Thoracic aorta (tissue), 2 donors: ENCODE results near the gene AHCTF1. TPM values are rescaled to one million over a fixed set of nuclear protein-coding genes. Genes with fewer than 3 reads are reported as not detected.
"Not testable (repeated sequence)": the region's sequence is repeated elsewhere in the genome, so short reads cannot be mapped to it uniquely, and the experiment has no call there.

ENCODE experiments used
- ATAC-seq: fragments of 150-250 bp; one replicate; pipeline ENCODE4 v1.8.0; 2017; ENCODE audit warnings: low read depth; ENCODE audit not compliant: insufficient number of reproducible peaks, low FRiP score
- DNase-seq: peaks from one replicate; pipeline ENCODE4 v3.0.0-alpha.2; 2020; ENCODE audit warnings: low spot score
- H3K27ac ChIP-seq, 2 donors: fragments of 200-600 bp; sonication (generic); 1 replicate in 1 of 2; 2 replicates in 1 of 2; pipeline ENCODE4 v1.5.1; 2016; ENCODE audit warnings: mild to moderate bottlenecking in 2 of 2, moderate library complexity in 2 of 2
- H3K27me3 ChIP-seq: fragments of 200-600 bp; sonication (generic); replicated peaks from 2 replicates; pipeline ENCODE4 v1.6.0; 2016; ENCODE audit warnings: mild to moderate bottlenecking; ENCODE audit not compliant: insufficient read depth
- H3K36me3 ChIP-seq: fragments of 200-600 bp; sonication (generic); one replicate; pipeline ENCODE4 v1.5.1; 2016
- H3K4me1 ChIP-seq, 2 donors: fragments of 200-600 bp; sonication (generic); 1 replicate in 1 of 2; 2 replicates in 1 of 2; pipeline versions ENCODE4 v1.5.1 to v1.6.0; 2016; ENCODE audit warnings: low read depth in 2 of 2, mild to moderate bottlenecking in 1 of 2; ENCODE audit not compliant: control insufficient read depth in 1 of 2
- H3K4me3 ChIP-seq: fragments of 200-600 bp; sonication (generic); 2 replicates; pipeline ENCODE4 v1.5.1; 2016; ENCODE audit warnings: mild to moderate bottlenecking
- H3K9me3 ChIP-seq: fragments of 200-600 bp; sonication (generic); 2 replicates; pipeline ENCODE4 v1.5.1; 2016
- total RNA-seq, 2 donors: library from RNA; depleted of rRNA; stranded (reverse); fragments of >200 nt; gene quantifications; one replicate each; pipeline versions ENCODE4 v1.1.0 to v1.2.3, GENCODE V29; 2016
- TF ChIP-seq, protein P1 (sequence below): fragments of 200-600 bp; sonication (generic); IDR thresholded peaks from one replicate; pipeline ENCODE4 v1.5.1; 2019; ENCODE audit warnings: antibody characterized with exemption

AHCTF1 gene
- total RNA-seq, 2 donors from 2014 or later = 36.3 to 69.2 TPM

DNA sequence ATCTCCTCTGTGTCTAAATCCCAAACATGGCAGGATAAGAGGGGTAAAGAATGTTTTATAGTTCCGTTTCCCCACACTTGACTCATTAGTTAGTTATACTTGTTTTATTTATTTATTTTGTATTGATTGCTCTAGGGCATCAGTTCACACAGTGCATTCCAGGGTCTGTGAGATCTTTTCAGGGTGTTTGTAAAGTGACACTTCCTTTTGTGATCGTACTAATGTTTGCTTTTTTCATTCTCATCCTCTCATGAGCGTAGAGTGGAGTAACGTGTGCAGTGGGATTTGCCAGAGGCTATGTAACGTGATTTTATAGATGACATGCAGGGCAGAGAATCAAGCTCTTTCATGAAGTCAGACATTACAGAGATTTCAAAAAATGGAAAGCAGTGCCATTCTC lies 104.4 kb downstream of the AHCTF1 start:
- DNase-seq = no peak
- no peaks in the 10 kb centered on the region for H3K4me1 ChIP-seq
- no peak overlapping the region for H3K27ac ChIP-seq
- peaks cover 3% of the 10 kb centered on the region for H3K9me3 ChIP-seq
- no peaks in the 10 kb centered on the region for H3K27me3 ChIP-seq
- TF ChIP-seq, protein P1, sequence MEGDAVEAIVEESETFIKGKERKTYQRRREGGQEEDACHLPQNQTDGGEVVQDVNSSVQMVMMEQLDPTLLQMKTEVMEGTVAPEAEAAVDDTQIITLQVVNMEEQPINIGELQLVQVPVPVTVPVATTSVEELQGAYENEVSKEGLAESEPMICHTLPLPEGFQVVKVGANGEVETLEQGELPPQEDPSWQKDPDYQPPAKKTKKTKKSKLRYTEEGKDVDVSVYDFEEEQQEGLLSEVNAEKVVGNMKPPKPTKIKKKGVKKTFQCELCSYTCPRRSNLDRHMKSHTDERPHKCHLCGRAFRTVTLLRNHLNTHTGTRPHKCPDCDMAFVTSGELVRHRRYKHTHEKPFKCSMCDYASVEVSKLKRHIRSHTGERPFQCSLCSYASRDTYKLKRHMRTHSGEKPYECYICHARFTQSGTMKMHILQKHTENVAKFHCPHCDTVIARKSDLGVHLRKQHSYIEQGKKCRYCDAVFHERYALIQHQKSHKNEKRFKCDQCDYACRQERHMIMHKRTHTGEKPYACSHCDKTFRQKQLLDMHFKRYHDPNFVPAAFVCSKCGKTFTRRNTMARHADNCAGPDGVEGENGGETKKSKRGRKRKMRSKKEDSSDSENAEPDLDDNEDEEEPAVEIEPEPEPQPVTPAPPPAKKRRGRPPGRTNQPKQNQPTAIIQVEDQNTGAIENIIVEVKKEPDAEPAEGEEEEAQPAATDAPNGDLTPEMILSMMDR = no peak
- H3K4me3 ChIP-seq = no peak overlapping the region
- H3K36me3 ChIP-seq = no peaks in the 10 kb centered on the region
- no peak for ATAC-seq

DNA sequence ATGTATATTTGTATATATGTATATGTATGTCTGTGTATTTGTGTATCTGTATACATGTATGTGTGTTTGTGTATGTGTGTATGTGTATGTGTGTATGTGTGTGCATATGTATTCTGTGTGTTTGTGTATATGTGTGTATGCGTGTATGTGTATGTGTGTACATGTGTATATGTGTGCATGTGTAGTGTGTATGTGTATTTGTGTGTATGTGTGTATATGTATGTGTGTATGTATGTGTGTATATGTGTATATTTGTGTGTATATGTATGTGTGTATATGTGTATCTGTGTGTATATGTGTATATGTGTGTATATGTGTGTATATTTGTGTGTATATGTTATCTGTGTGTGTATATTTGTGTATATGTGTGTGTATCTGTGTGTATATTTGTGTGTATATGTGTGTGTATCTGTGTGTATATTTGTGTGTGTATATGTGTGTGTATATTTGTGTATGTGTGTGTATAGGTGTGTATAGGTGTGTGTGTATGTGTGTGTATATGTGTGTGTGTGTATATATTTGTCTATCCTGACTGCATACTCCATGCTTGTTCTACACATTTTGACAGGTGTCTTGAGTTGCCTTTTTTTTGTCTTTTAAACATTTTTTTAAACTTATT lies 106.1 kb downstream of the AHCTF1 start:
- no peaks in the 10 kb centered on the region for H3K36me3 ChIP-seq
- peaks cover 3% of the 10 kb centered on the region for H3K9me3 ChIP-seq
- no peaks in the 10 kb centered on the region for H3K4me1 ChIP-seq
- TF ChIP-seq, protein P1 = no peak
- no peak overlapping the region for H3K27ac ChIP-seq
- DNase-seq = no peak
- no peak overlapping the region for H3K4me3 ChIP-seq
- ATAC-seq = no peak
- no peaks in the 10 kb centered on the region for H3K27me3 ChIP-seq

DNA sequence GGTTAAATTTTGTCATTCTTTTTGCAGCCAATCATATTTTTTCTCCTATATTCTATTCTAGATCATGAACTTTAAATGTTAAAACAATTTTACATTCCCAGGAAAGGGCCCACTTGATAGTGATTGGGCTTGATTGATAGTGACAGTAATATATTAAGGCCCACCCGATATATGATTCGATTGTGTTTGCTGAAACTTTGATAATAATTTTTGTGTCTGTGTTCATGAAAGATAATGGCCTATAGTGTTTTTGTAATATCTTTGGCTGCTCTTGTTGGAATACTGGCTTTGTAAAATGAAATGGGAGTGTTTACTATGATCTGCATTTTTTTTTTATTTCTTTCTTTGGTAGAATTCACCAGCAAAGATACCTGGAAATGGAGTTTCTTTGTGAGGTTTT lies 107.2 kb downstream of the AHCTF1 start:
- TF ChIP-seq, protein P1 = no peak
- Histone ChIP-seq H3K4me1 (no peaks in the 10 kb centered on the region), H3K4me3 (no peak overlapping the region), H3K27me3 (no peaks in the 10 kb centered on the region), H3K27ac (no peak overlapping the region), H3K36me3 (no peaks in the 10 kb centered on the region), H3K9me3 (no peaks in the 10 kb centered on the region)
- no peak for ATAC-seq
- no peak for DNase-seq

DNA sequence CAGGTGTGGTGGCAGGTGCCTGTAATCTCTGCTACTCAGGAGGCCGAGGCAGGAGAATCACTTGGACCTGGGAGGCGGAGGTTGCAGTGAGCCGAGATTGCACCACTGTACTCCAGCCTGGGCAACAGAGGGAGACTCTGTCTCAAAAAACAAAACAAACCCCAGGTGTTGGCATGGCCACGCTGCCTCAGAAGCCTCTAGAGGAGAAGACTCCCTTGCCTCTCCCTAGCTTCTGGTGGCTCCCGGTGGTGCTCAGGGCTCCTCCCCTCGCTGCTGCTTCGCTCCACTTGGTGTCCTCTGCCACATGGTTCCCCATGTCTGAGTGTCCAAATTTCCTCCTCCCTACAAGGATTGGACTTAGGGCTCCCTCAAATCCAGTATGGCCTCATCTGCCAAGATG lies 109.6 kb downstream of the AHCTF1 start:
- DNase-seq = not testable (repeated sequence)

DNA sequence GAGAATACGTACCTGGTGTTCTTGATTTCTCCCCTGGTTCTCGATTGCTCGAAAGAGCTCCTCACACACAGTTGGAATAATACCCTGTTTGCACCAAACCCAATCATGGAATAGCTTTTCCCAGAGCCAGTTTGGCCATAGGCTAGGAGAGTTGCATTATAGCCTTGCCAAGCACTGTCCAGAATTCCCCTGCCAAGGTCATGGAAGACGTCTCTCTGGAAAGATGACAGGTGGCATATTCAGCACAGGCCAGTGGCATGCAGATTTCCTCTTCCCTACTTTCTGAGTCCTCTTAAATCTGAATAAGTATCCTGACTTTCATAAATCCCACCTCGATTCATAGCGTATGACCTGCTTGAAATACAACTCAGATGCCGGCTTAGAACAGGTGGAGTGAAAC lies 111.1 kb downstream of the AHCTF1 start:
- no peak for DNase-seq
- H3K4me1 ChIP-seq = no peaks in the 10 kb centered on the region
- no peak for ATAC-seq
- no peaks in the 10 kb centered on the region for H3K27me3 ChIP-seq
- H3K4me3 ChIP-seq = no peak overlapping the region
- TF ChIP-seq, protein P1 = no peak
- H3K27ac ChIP-seq = no peak overlapping the region
- H3K9me3 ChIP-seq = no peaks in the 10 kb centered on the region
- no peaks in the 10 kb centered on the region for H3K36me3 ChIP-seq

More for the DNA sequence above, 109.6 kb downstream of the AHCTF1 start:
- not testable (repeated sequence) for H3K4me1 ChIP-seq, H3K27me3 ChIP-seq, ATAC-seq, H3K4me3 ChIP-seq, H3K36me3 ChIP-seq, H3K9me3 ChIP-seq, H3K27ac ChIP-seq

DNA sequence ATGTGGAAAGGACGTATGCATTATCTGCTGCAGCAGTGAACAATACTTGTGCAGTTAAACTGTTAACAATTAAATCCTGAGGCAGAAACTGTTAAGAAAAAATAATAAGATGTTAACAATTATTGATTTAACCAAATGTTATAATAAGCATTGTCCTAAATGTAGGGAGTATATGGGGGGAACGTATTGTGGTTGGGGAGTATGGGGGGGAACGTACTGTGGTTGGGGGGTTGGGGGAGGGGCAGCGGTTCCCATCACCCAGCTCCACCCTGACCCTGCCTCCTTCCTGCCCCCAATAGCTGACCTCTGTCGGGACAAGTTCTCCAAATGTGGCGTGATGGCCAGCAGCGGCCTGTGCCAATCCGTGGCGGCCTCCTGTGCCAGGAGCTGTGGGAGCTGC lies 114.0 kb downstream of the AHCTF1 start:
- H3K4me3 ChIP-seq, H3K9me3 ChIP-seq, H3K36me3 ChIP-seq, H3K4me1 ChIP-seq, DNase-seq, H3K27me3 ChIP-seq, H3K27ac ChIP-seq, ATAC-seq: not testable (repeated sequence)
